ENCODE data around the gene PCDH9. TPM values are rescaled to one million over a fixed set of nuclear protein-coding genes. Genes with fewer than 3 reads are reported as not detected.

PCDH9 gene
- total and polyA plus RNA-seq, 2 of the 13 experiments (the other 11 are each of a cell fraction or from before 2014, with no cell fraction given): 0.09 TPM; not detected in 1

- TF ChIP-seq ZBTB39 (CRISPR knock-in tag; IDR thresholded peaks at IDR 0.05): no peak
- TF ChIP-seq, protein P1, sequence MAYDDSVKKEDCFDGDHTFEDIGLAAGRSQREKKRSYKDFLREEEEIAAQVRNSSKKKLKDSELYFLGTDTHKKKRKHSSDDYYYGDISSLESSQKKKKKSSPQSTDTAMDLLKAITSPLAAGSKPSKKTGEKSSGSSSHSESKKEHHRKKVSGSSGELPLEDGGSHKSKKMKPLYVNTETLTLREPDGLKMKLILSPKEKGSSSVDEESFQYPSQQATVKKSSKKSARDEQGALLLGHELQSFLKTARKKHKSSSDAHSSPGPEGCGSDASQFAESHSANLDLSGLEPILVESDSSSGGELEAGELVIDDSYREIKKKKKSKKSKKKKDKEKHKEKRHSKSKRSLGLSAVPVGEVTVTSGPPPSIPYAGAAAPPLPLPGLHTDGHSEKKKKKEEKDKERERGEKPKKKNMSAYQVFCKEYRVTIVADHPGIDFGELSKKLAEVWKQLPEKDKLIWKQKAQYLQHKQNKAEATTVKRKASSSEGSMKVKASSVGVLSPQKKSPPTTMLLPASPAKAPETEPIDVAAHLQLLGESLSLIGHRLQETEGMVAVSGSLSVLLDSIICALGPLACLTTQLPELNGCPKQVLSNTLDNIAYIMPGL (CRISPR knock-in tag; IDR thresholded peaks at IDR 0.05; ENCODE audit: borderline replicate concordance in 1 of 2, low read depth in 1 of 2): no peak
- TF ChIP-seq ZSCAN21 (CRISPR knock-in tag; IDR thresholded peaks at IDR 0.05; ENCODE audit: borderline replicate concordance): no peak
- no peak for TF ChIP-seq NFRKB (IDR thresholded peaks at IDR 0.05)
Measured at GRCh38 chr13:66362485-66362884, 867.7 kb downstream of the PCDH9 start (continued).

- CTCF ChIA-PET (ENCODE audit: low intra/inter-chr PET ratio, low total read pairs): no interaction called here
- WGBS (ENCODE audit: low lambda C conversion rate): 0% methylated on average over 5 of the region's 5 CpGs
- intact Hi-C loops (cut with micrococcal nuclease; ENCODE audit: unreplicated experiment): no loop called here
- H4K20me1 ChIP-seq (ENCODE audit: insufficient read depth, low read length): no peaks in the 10 kb centered on the region
- in situ Hi-C loops (cut with HindIII; ENCODE audit: extremely low pct_ligation_motif_present, low pct_unique_long_range_greater_than_20kb): no loop called here
- H3K4me1 ChIP-seq (ENCODE audit: insufficient read depth, low read length): no peaks in the 10 kb centered on the region
- FAIRE-seq: no peak
- H3K9ac ChIP-seq (ENCODE audit: insufficient read depth, low read depth, low read length): no peak overlapping the region
- H2AFZ ChIP-seq (ENCODE audit: low read length): no peak overlapping the region
- H3K27me3 ChIP-seq (ENCODE audit: control insufficient read depth in 1 of 2, insufficient read depth in 2 of 2, low read length in 2 of 2): no peaks in the 10 kb centered on the region
- POLR2A ChIA-PET: no interaction called here
- no peak for DNase-seq (ENCODE audit: low spot score)
- no peaks in the 10 kb centered on the region for H3K36me3 ChIP-seq (replicated peaks in 1 of 2; ENCODE audit: control insufficient read depth in 1 of 2, insufficient read depth in 2 of 2, low read length in 2 of 2)
- no peak overlapping the region for H3K4me3 ChIP-seq (replicated peaks in 1 of 3; ENCODE audit: insufficient read depth in 1 of 3, low read depth in 2 of 3, low read length in 3 of 3)
- no peaks in the 10 kb centered on the region for H3K9me3 ChIP-seq (ENCODE audit: low read length)
- no TSS peak for BruUV-seq (replicated peaks)
- no peak overlapping the region for H3K27ac ChIP-seq (ENCODE audit: extremely low read length, insufficient read depth, low read length)
- ATAC-seq: no peak
- H3K79me2 ChIP-seq (ENCODE audit: insufficient read depth, low read length): no peaks in the 10 kb centered on the region
- no peak overlapping the region for H3K4me2 ChIP-seq (ENCODE audit: low read depth, low read length)
- no peak for TF ChIP-seq HES4 (CRISPR knock-in tag; IDR thresholded peaks at IDR 0.05; ENCODE audit: borderline replicate concordance)
- no peak for TF ChIP-seq RAD51 (IDR thresholded peaks at IDR 0.05; ENCODE audit: borderline replicate concordance)
Measured at GRCh38 chr13:66359910-66360552, 870.1 kb downstream of the PCDH9 start.
